ENCODE data around the gene DIPK2A.

Gene DIPK2A, protein sequence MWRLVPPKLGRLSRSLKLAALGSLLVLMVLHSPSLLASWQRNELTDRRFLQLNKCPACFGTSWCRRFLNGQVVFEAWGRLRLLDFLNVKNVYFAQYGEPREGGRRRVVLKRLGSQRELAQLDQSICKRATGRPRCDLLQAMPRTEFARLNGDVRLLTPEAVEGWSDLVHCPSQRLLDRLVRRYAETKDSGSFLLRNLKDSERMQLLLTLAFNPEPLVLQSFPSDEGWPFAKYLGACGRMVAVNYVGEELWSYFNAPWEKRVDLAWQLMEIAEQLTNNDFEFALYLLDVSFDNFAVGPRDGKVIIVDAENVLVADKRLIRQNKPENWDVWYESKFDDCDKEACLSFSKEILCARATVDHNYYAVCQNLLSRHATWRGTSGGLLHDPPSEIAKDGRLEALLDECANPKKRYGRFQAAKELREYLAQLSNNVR

DNA sequence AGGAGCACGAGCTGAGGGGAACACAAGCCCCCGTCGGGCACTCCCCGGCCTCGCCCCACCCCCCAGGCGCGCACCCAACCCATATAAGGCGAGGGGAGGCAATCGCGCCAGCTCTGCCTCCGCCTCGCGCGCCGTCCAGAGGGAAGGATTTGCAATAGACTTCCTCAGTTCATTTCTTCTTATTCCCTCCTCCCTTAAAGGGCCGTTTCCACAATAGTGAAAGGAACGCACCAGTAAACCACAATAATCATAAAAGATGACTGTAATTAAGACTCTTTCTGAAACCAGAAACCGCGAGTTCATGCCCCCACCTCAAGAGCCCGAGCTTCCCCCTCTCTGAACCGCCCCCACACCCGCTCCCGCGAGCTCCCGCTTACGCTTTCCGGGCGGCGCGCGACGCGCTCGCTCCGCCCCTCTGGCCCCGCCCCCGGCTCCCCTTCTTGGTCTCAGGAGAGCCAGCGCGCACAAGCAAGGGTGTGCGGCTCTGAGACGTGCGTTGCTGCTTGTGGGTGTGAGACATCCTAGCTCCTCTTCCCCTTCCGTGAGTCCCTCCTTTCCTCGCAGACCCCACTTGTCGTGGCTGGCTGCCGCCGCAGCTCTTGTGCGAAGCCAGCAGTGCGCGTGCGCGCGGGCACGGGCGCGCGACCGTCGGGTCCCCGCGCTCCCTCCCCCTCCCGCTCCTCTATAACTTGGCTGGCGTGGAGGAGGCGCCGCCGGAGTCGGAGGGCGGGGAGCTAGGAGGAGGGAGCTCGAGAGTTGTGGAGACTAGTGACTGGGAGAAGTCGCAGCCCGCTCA, at the start of gene DIPK2A:
Gene DIPK2A, plus strand, starts transcription at position 465 of the 796 bp plus-strand sequence. CDS start 510 bp downstream, outside the sequence.
- H3K4me3 ChIP-seq (ENCODE audit: control insufficient read depth, low read depth, low read length), result peak within 1 kb of the TSS; percentile 88
- peak; percentile 92 for DNase-seq (ENCODE audit: low read depth)
- TF ChIP-seq, protein P1, sequence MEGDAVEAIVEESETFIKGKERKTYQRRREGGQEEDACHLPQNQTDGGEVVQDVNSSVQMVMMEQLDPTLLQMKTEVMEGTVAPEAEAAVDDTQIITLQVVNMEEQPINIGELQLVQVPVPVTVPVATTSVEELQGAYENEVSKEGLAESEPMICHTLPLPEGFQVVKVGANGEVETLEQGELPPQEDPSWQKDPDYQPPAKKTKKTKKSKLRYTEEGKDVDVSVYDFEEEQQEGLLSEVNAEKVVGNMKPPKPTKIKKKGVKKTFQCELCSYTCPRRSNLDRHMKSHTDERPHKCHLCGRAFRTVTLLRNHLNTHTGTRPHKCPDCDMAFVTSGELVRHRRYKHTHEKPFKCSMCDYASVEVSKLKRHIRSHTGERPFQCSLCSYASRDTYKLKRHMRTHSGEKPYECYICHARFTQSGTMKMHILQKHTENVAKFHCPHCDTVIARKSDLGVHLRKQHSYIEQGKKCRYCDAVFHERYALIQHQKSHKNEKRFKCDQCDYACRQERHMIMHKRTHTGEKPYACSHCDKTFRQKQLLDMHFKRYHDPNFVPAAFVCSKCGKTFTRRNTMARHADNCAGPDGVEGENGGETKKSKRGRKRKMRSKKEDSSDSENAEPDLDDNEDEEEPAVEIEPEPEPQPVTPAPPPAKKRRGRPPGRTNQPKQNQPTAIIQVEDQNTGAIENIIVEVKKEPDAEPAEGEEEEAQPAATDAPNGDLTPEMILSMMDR (conservative IDR thresholded peaks at IDR 0.05; ENCODE audit: control insufficient read depth, insufficient read depth, low read depth, low read length), result no peak

DNA sequence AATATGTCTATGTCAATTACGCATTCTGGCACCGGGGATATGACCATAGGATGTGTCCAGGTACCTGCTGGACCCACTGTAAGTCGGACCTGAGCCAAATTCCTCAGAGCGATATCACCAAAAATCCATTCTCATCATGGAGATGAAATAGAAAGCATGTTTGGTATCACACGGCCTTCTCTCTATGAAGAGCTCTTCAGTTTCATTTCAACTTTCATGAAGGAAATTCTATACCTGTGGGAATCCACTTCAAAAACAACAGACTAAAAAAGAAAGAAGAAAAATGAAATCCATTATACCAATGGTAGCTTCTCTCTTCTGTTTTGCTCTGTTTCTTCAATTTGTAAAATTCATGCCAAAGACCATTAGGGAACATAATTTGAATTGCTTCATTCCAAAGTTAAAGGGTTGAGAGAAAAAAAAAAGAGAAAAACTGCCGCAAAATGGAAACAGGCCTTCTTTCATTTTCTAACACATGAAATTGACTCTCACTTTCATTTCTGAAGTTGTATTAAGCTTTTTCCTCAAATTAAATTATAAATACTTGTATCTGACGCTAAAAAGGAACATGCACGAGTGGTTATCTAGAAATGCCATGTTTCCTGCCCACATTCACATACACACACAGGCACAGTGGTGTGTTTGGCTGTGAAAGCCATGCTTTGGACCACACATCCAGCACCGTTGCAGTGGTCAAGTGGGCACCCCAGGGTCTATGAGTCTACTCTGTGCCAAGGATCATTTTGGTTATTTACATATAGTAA, 46.9 kb upstream of the DIPK2A start:
- no peak overlapping the region for H3K4me3 ChIP-seq (ENCODE audit: control insufficient read depth, low read depth, low read length)
- DNase-seq (ENCODE audit: low read depth), result no peak
- TF ChIP-seq, protein P1 (conservative IDR thresholded peaks at IDR 0.05; ENCODE audit: control insufficient read depth, insufficient read depth, low read depth, low read length), result no peak

DNA sequence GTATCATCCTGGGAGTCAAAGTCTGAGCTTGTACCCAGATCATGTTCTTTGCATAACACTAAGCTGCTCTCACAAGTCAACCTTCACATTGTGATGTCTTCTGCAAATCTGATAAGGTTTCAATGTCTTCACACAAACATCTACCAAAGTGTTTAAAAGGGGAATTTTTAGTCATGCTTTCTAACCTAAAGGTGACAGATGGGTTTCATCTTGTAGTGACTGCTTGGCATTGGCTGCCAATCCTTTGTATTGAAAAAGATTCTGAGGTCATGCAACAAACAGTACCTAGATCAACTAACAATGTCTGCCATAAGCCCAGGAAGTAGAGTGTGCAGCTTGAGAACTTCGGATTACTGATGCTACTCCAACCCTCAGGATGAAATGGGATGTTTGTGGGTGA, 43.6 kb upstream of the DIPK2A start:
- no peak overlapping the region for H3K4me3 ChIP-seq (ENCODE audit: control insufficient read depth, low read depth, low read length)
- no peak for DNase-seq (ENCODE audit: low read depth)
- TF ChIP-seq, protein P1 (conservative IDR thresholded peaks at IDR 0.05; ENCODE audit: control insufficient read depth, insufficient read depth, low read depth, low read length), result no peak

DNA sequence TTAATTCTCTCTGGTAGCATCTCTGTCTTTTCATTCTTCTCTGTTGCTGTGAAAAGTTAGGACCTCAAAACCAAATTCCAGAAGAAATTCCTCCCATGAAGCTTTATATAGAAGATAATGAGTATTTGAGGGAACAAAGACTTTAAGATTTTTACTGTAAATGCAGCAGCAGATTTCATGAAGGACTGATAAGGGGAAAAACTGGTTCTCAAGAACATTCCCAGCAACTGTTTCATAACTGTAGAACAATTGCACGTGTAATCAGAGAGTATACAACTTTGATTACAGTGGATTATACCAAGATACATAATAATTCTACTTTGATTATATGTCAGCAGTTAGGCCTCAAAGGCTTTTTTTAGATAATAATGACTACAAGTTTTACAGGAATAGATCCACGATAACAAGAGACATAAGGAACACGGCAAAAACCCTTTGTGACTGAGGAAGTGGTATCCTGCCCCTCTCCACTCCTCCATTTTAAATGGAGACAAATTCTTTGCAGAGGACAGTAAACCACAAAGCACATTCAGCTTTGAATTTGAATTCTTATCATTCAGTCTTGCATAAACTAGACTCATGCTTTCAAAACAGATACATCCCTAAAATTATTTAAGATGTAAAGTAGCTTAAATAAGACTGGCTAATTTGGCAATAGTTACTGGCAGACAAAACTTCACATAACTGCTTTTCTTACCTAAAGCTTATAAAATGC, 42.9 kb upstream of the DIPK2A start:
- H3K4me3 ChIP-seq (ENCODE audit: control insufficient read depth, low read depth, low read length), result no peak overlapping the region
- DNase-seq (ENCODE audit: low read depth), result no peak
- TF ChIP-seq, protein P1 (conservative IDR thresholded peaks at IDR 0.05; ENCODE audit: control insufficient read depth, insufficient read depth, low read depth, low read length), result no peak

DNA sequence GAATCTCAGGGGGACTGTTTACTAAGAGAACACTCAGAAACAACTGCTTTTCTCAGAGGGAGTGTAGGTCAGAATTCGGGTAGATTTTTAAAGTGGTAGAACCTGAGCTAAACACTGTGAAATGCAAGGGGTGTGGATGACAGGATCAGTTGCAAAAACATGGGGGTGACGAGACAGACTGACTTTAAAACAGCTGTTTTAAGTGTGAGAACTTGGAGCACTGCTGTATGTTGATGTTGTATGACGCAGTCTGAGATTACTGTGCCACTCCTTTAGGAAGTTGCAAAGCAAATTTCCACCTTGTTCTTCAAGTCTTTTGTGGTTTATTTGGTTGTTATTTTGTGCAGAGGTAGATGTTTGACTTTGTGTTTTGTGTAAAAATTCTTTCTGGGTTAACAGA, 36.8 kb upstream of the DIPK2A start:
- no peak for DNase-seq (ENCODE audit: low read depth)
- TF ChIP-seq, protein P1 (conservative IDR thresholded peaks at IDR 0.05; ENCODE audit: control insufficient read depth, insufficient read depth, low read depth, low read length), result no peak
- no peak overlapping the region for H3K4me3 ChIP-seq (ENCODE audit: control insufficient read depth, low read depth, low read length)

DNA sequence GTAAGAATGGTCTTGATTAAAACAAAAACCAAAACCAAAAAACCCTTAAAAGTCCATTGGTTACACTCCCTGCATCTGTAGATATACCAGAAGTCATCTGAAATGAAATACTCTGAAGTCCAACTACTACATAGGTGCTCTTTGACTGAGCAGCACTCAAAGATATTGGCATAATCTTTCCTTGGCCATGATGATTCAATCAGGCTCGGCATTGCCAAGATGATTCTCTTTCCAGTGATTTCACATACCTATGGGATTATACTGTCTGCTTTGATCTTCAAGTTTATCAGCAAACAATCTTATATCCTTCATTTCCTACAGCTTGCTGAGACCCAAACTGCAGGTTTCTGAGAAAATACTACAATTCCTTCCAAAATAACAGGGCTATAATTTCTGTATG, 35.9 kb upstream of the DIPK2A start:
- DNase-seq (ENCODE audit: low read depth), result no peak
- TF ChIP-seq, protein P1 (conservative IDR thresholded peaks at IDR 0.05; ENCODE audit: control insufficient read depth, insufficient read depth, low read depth, low read length), result no peak
- no peak overlapping the region for H3K4me3 ChIP-seq (ENCODE audit: control insufficient read depth, low read depth, low read length)

Data from fibroblast of mammary gland (primary cell).